IPS-18c (cell line): ENCODE measurements around the gene TEKT3.

ENCODE experiments used
- H3K4me3 ChIP-seq: 2 replicates; pipeline ENCODE4 v1.7.0; 2013; ENCODE audit warnings: low read depth, mild to moderate bottlenecking, low read length, moderate library complexity; ENCODE audit not compliant: insufficient read depth
- H3K9me3 ChIP-seq: one replicate; pipeline ENCODE4 v1.6.1; 2013; ENCODE audit warnings: mild to moderate bottlenecking, low read length, moderate library complexity; ENCODE audit not compliant: control insufficient read depth, insufficient read depth

TEKT3 gene

GRCh38 chr17:15262291-15263205 is 78.8 kb downstream of the TEKT3 start:
- Histone ChIP-seq H3K4me3 (peak overlapping the region; percentile 64), H3K9me3 (peaks cover 2% of the 10 kb centered on the region)

GRCh38 chr17:15261802-15262290 is 79.6 kb downstream of the TEKT3 start:
- H3K4me3 ChIP-seq = peak overlapping the region; percentile 64; the same call in 1 of the 2 replicates
- peaks cover 2% of the 10 kb centered on the region for H3K9me3 ChIP-seq

DNA sequence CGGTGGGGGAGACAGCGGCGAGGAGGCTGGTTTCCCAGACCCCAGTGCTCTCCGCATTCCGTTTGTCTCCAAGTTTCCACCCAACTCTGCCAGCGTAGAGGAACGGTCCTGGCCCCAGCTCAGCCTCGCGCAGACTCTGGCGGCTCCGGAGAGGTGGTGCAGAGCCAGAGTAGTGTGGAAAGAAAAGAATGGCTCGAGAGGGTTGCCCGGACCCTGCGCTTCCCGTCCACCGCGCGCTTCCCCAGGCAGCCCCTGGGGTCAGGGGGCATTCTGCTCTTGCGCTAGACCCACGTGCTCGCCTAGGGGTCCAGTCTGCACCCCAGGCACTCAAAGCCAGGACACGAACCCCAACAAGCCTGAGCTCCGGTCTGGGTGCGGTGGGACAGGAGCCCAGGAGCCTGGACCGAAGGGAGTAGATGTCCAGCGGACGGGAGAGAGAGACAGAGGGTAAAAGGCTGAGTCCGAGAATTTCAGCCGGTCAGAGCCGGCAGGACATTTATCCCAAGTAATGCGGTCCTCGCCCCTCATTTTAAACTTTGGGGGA is 80.1 kb downstream of the TEKT3 start:
- no peaks in the 10 kb centered on the region for H3K9me3 ChIP-seq
- peak overlapping the region; percentile 64 for H3K4me3 ChIP-seq

DNA sequence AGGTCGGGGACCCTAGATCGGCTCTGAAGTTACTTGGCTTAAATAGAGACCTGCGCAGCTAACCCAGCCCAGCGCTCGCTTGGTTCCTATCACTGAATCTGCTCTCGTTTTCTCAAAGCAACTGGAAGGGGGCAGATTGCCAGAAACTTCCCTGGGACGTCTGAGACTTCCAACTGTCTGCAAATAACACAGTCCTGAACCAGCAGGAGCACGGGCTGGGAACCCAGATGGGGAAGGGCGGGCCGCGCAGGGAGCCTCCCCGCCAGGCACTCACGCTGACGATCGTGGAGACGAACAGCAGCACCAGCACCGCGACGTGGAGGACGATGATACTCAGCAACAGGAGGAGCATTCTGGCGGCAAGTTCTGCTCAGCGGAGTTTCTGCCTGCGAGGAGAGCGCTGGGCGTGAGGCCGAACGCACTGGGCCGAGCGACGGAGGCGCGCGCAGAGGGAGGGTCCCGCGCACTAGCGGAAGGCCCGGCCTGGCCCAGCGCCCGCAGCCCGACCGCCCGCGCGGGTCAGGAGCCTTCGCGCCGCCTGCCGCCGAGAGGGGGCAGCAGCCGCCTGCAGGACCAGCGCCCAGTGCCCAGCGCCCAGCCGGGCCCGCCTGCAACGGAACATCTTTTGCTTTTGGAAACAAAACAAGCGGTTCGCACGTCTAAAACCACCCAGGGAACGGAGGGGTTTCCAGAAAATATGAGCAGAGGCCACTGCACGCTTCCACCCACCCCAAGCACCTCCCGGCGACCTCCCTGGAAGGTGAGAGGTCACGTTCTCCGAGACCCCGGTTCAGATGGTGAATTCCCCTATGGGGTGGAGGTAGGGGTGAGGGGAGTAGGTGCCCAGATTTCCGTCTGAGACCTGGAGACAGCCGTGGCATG is 80.8 kb downstream of the TEKT3 start:
- Histone ChIP-seq H3K9me3 (no peaks in the 10 kb centered on the region), H3K4me3 (peak overlapping the region; percentile 64)

GRCh38 chr17:15257796-15258512 is 83.4 kb downstream of the TEKT3 start:
- Histone ChIP-seq H3K4me3 (no peak overlapping the region), H3K9me3 (no peaks in the 10 kb centered on the region)

DNA sequence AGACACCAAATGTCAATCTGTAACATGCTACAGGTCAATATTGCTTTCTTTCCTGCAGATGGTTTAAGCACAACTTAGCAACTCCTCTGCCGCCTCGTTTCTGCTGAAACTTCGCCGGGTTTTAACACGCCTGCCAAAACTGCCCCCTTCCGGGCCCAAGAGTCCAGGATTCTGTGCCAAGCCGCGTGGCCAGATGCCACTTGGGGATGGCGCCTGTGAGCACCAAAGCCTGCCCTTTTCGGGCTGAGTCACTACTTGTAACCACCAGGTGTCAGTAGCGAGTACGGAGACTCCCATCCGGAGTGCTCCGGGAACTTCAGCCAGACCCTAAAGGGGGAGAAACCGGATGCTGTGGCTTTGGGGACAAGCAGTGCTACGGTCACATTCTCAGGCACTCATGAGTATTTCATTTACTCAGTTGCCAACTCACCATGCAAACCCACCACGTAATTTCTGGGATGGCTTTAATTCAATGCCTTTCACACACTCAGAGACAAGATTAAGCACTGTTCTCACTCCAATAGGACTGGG is 84.1 kb downstream of the TEKT3 start:
- H3K4me3 ChIP-seq = no peak overlapping the region
- no peaks in the 10 kb centered on the region for H3K9me3 ChIP-seq

DNA sequence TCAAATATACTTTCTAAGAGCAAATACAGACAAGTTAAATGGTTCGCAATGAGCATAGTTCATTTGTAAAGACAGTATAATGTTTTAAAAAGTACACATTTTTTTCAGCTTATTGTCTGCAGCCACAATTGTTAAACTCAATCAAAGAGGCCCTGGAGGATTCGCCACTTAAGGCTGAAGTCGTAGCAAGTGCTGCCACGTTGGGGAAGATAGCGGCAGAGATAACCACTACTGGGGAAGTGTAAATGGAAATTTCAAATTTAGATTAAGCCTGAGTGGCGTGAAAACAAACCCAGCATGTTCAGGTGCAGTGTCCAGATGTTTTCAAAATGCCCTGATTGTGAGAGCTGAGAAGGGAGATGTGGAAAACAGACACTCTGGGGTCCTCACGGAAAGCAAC is 84.7 kb downstream of the TEKT3 start:
- no peak overlapping the region for H3K4me3 ChIP-seq

DNA sequence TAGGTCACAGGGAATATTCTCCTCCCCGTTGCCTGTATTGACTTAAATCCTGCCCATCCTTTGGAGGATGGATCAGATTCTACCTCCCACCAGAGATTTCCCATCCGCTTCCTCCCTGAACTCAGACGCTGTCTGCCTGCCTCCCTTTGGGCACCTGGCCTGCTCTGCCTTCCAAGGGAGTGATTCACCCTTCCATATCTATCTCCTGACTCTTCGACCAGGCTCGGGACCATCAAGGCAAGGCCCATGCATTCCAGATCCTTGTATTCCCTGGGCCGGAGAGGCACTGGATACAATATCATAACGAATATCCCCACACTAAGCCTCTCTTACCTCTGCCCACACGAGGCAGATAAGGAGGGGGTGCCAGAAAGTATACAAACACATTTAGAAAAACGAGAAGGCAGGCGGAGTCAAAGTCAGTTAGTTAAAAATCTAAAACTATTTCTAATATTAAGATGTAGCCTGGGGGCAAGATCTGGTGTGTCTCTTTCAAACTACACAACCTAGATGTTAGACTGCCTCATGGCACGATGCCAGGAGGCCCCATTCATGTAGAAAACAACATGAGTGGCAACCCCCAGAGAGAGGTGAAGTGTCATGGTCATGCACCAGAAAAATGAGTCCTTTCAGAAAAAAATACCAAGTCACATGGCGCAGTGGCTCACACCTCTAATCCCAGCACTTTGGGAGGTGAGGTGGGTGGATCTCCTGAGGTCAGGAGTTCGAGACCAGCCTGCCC is 85.5 kb downstream of the TEKT3 start:
- H3K9me3 ChIP-seq = no peaks in the 10 kb centered on the region
- H3K4me3 ChIP-seq = no peak overlapping the region

More for the DNA sequence above, 84.7 kb downstream of the TEKT3 start:
- H3K9me3 ChIP-seq = no peaks in the 10 kb centered on the region
